Occipital lobe (tissue), 2 donors: ENCODE results near the gene SLC39A11. TPM values are rescaled to one million over a fixed set of nuclear protein-coding genes. Genes with fewer than 3 reads are reported as not detected.

Source experiments
- DNase-seq: peaks from one replicate; lab custom pipeline; 2025; lab: John Stamatoyannopoulos, UW
- total RNA-seq: library from RNA; depleted of rRNA; stranded (reverse); fragments of >200 nt; gene quantifications from one replicate; pipeline ENCODE4 v1.2.3, GENCODE V29; 2014

Gene SLC39A11
- total RNA-seq, 1 donor from 2014 or later, result 9.5 TPM

DNA sequence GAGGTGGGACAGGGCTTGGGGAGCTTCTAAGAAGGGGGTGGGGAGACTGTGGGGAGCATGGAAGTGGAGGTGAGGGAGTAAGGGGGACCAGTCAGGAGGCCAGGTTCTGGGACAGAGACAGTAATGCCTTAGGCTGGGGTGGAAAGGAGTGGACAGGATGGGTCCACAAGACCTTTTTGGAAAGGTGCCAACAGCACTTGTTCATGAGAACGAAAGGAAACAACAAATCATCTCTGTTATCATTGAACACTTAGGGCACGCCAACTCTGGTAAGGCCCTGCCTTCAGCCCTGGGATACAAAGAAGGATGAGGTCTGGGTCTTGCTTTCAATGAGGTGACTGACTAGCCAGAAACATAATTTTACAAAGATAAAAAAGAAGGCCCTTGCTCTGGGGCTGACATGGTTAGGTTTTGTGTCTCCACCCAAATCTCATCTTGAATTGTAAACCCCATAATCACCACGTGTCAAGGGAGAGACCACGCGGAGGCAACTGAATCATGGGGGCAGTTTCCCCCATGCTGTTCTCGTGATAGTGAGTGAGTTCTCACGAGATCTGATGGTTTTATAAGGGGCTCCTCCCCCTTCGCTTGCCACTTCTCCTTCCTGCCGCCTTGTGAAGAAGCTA, 113.8 kb downstream of the SLC39A11 start:
- DNase-seq, result no peak

DNA sequence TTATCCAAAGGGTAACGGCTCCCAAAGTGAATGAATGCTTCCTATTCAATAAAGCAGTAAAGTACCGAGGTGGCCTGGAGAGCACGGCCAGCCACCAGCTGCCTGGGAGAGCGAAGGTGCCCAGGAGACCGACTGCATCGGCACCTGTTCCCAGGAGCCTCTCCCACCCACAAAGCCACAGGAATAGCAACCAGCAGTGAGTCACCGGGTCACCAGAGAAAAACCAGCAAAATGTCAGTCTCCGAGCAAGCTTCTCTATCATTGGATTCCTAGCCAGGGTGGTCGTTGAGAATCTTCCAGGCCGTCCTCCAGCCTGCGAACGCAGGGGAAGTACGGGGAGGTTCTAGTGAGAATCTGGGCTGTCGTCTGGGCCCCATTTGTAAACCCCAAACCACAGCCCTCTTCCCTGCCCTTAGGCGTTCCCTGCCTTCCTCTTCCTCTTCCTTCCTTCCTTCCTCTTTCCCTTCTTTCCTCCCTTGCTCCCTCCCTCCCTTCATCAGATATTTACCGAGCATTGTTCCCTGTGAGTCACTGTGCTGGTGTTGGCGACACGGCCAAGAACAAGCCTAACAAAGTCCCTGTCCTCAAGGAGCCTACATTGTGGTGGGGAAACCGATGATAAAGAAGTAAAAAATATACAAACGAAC, 114.6 kb downstream of the SLC39A11 start:
- DNase-seq, result no peak

GRCh38 chr17:72976971-72977770, 115.3 kb downstream of the SLC39A11 start:
- DNase-seq, result no peak

GRCh38 chr17:72975509-72975908, 117.0 kb downstream of the SLC39A11 start:
- no peak for DNase-seq

DNA sequence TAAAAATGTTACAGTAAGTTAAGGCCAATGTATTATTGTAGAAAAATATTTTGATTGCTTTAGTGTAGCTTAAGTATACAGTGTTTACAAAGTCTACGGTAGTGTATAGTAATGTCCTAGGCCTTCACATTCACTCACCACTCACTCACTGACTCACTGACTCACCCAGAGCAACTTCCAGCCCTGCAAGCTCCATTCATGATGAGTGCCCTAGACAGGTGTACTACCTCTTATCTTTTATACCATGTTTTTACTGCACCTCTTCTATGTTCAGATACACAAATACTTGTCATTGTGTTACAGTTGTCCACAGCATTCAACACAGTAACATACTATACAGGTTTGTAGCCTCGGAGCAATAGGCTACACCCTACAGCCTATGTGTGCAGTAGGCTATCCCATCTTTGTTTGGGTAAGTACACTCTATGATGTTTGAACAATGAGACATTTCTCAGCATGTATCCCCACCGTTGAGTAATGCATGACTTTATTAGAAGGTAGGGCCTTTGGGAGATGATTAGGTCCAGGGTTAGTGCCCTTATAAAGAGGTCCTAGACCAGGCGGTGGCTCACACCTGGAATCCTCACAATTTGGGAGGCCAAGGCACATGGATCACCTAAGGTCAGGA, 117.8 kb downstream of the SLC39A11 start:
- no peak for DNase-seq

- no peak for DNase-seq
Observed at GRCh38 chr17:72972263-72972951, 120.1 kb downstream of the SLC39A11 start.

DNA sequence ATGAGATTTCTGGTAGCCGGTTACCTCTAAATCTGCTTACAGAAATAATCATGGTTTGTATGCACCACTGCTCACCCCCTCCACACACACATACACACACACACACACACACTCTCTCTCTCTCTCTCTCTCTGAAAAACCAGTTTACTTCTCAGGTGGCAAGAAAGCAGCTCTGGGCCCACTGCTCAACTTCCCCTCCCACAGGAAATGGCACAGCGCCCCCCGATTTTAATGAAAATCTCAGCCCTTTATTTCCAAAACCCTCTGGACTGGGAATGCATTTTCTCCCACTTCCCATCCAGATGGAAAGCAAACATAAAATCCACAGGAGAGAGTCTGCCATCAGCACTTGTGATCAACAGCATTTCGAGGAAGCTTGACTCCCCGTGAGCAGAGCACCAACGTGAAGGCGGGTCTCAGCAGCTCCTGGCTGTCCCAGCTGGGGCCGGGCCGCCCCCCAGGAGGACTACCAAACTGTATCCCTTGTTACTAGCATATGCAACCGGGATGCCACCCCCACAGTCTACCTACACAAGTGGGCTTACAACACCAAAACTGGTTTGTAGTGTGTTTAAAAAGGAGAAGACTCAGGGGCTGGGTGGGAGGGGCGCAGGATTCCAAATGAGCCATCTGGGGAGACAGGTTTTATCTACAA, 121.1 kb downstream of the SLC39A11 start:
- DNase-seq, result no peak

DNA sequence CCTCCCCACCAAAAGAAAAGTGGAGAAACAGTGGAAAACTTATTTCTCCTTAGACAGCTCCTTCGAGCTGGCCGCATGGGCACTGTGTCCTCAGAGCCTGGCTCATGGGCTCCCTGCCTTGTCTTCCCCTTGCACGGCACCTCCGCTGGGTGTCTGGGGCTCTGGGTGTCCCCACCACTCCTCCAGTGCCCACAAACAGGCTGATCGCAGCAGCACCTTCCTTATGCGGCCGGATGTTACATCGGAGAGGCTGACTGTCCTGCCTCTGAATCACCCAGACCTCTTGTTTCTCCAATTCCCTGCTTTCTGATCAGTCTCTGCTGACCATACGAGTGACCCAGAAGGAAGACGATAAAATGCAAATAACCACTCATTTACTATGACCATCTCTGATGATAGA, 121.7 kb downstream of the SLC39A11 start:
- DNase-seq, result no peak

DNA sequence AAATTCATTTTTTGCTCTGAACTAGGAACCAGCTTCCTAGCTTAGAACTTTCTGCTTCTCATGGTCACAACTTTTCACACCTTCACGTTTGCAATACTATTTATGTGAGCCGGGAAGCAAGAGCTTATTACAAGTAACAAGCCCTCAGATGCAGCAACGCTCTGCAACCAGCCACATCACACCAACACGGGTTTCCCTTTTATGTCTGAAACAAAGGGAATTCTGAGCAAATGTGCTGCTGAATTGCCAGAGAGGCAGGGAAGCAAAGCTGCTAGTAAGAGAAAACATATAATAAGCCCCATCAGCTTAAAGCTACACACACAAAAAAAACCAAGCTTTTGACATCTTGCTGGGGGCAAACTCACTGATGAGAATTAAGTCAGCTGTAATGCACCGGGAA, 122.2 kb downstream of the SLC39A11 start:
- DNase-seq, result no peak

DNA sequence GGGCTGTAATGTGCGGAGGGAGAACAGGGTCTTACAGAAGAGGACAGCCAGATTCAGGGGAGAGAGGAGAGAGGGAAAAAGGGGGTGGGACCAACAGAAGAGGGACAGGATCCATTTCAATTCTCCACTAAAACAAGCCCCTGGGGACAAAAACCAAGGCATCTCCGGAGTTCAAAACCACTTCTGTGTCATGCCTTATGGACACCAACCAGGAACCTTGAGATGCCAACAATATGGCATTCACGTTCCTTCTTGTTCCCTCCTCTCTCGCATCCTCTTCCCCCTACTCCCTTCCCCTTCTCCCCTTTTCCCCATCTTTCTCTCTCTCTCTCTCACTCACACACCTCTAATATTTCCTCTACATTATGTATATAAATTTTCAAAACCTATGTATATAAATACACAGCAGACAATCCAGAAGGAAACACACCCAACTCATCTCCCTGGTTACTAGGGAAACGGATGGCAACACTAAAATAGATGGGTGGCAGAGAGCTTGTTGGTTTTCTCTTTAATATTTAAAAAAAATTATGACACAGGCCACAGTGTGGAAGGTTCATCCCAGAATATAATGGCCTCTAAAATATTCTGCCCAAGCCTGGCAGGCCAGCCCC, 123.1 kb downstream of the SLC39A11 start:
- DNase-seq, result no peak

- no peak for DNase-seq
Observed at GRCh38 chr17:72968798-72969197, 123.7 kb downstream of the SLC39A11 start.

DNA sequence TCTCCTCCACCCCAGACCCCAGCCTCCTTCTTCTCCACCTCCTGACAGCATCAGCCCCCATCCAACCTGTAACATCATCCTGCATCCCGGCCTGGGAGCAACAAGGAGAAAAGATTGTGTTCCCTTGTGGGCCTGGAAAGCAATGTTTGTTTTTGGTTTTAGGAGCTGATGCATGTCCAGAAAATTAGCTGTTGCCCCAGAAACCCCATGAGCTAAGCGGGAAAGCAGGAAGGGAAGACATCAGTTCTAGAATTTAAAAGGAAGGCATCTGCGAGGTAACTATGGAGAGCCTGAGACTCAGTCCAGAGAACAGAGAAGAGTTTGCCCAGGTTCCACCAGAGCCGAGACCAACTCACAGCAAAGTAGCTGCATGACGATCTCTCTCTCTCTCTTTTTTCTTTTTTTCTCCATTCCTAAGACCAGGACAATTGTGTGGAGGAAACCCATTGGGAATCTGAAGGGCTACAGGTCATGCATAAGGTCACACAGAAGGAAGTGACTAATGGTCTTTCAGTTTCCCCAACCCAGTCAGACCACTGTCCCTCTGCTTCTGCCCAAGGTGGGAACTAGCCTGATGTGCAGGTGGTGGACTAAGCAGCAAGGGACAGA, 124.4 kb downstream of the SLC39A11 start:
- no peak for DNase-seq

DNA sequence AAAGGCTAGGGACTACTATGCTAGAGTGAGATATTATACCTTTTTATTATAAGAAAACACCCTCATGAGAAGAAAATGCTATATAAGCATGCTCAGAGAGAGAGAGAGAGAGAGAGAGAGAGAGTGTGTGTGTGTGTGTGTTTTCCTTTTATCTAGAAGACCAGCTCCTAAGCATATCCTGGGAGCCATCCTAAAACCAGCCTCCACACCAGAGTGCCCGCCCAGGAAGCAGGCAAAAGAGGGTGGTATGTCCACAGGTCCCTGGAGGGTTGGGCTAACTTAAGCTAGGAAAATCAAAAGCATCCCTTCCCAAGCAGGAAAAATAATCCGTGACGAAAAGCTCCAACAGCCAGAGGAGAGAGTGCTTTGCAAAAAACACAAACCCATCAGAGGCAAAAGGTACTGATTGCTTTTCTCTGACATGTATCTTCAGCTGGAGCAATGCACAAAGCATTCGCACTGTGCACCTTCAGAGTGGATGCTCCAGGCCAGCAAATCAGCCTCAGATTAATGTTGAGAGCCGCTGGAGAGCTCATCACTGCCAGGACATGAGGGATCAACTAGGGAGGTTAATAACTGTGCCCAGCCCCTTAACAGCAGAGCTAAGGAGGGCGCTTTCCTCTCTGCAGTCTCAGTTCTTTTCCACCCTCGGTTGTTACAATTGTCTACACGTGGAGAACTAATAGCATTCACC, 125.1 kb downstream of the SLC39A11 start:
- DNase-seq, result no peak

GRCh38 chr17:72962106-72962505, 130.4 kb downstream of the SLC39A11 start:
- no peak for DNase-seq

DNA sequence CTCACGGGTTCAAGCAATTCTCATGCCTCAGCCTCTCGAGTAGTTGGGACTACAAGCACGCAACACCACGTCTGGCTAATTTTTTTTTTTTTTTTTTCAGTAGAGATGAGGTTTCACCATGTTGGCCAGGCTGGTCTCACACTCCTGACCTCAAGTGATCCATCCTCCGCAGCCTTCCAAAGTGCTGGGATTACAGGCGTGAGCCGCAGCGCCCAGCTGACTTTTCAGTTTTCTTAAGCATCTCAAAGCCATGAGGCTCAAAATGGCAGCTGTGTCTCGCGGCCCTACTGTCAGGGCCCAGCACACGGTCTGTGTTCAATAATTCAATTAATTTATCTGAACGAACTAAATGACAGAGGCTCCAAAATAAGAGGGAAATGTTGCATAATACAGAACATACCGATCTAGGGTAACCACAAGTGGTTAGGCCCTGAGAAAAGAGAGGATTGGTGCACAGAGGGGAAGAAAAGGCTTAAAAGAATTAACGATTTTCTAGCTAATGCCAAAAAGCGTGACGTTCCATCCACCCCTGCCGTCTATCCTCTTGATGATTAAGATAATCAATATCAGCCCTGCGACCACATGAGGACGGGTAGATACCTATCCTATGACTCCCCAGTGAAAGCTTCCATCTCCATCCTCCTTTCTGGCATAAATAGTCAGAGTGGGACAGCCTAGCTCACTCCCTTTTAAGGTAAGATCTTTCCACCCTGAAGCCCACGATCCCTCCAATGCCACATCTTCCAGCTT, 136.9 kb downstream of the SLC39A11 start:
- no peak for DNase-seq

- DNase-seq, result no peak
Observed at GRCh38 chr17:72954579-72954978, 137.9 kb downstream of the SLC39A11 start.

GRCh38 chr17:72953621-72954020, 138.9 kb downstream of the SLC39A11 start:
- DNase-seq, result no peak

GRCh38 chr17:72952641-72953315, 139.7 kb downstream of the SLC39A11 start:
- no peak for DNase-seq
